RWPE2 (cell line): Measurements from ENCODE around the gene RSU1.

Experiments
- ATAC-seq: fragments of 200-7000 bp; cut with Tn5 transposase; 3 replicates; pipeline ENCODE4 v1.9.1; 2021; ENCODE audit warnings: low read depth
- DNase-seq: peaks from one replicate; pipeline ENCODE4 v3.0.0-alpha.2; 2020; ENCODE audit warnings: low spot score
- H3K27ac ChIP-seq: fragments of 450-650 bp; 2 replicates; pipeline ENCODE4 v1.5.1; 2017; ENCODE audit warnings: mild to moderate bottlenecking; ENCODE audit not compliant: poor library complexity, severe bottlenecking
- H3K27me3 ChIP-seq: fragments of 250-450 bp; sonication (Bioruptor Pico); 2 replicates; pipeline ENCODE4 v1.5.1; 2021; ENCODE audit warnings: mild to moderate bottlenecking, moderate library complexity; ENCODE audit not compliant: insufficient read depth, poor library complexity, severe bottlenecking
- H3K36me3 ChIP-seq: fragments of 250-450 bp; sonication (Bioruptor Pico); 2 replicates; pipeline ENCODE4 v1.5.1; 2020; ENCODE audit warnings: low read depth, mild to moderate bottlenecking, moderate library complexity
- H3K4me1 ChIP-seq: fragments of 250-450 bp; sonication (Bioruptor Pico); 2 replicates; pipeline ENCODE4 v1.5.1; 2021; ENCODE audit warnings: mild to moderate bottlenecking, moderate library complexity; ENCODE audit not compliant: insufficient read depth, poor library complexity, severe bottlenecking
- H3K4me3 ChIP-seq: fragments of 250-450 bp; sonication (Bioruptor Pico); 2 replicates; pipeline ENCODE4 v1.5.1; 2021; ENCODE audit warnings: mild to moderate bottlenecking, moderate library complexity; ENCODE audit not compliant: severe bottlenecking
- H3K9me3 ChIP-seq: fragments of 250-450 bp; sonication (Bioruptor Pico); 2 replicates; pipeline ENCODE4 v1.5.1; 2021; ENCODE audit warnings: mild to moderate bottlenecking, moderate library complexity; ENCODE audit not compliant: severe bottlenecking
- TF ChIP-seq, protein P1 (sequence below): fragments of 450-650 bp; IDR thresholded peaks from one replicate; pipeline ENCODE4 v1.5.1; 2017; ENCODE audit warnings: mild to moderate bottlenecking, moderate library complexity; ENCODE audit not compliant: poor library complexity, severe bottlenecking

The RSU1 gene

GRCh38 chr10:16732376-16732775, 84.8 kb downstream of the RSU1 start:
- H3K27me3 ChIP-seq, result no peaks in the 10 kb centered on the region

DNA sequence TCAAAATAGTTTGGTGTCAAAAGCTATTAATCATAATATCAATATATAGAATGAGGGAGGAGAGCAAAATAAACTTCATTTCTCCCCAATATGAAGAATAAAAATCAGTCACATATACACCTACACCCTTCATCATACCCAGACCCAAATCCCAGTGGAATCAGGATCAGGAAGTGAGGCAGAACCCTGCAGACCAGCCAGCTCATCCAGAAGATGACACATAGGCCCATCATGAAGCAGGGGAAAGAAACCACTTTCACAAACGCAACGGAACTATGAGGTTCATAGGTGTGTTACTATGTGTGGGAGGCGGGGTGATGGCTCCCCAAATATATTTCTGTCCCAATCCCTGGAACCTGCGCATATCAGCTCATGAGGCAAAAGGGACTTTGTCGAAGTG, 89.0 kb downstream of the RSU1 start:
- ATAC-seq (no peak), DNase-seq (no peak)
- Histone ChIP-seq H3K9me3 (no peaks in the 10 kb centered on the region), H3K27me3 (no peaks in the 10 kb centered on the region), H3K4me1 (no peaks in the 10 kb centered on the region), H3K27ac (no peak overlapping the region), H3K4me3 (no peak overlapping the region), H3K36me3 (no peaks in the 10 kb centered on the region)
- TF ChIP-seq, protein P1, sequence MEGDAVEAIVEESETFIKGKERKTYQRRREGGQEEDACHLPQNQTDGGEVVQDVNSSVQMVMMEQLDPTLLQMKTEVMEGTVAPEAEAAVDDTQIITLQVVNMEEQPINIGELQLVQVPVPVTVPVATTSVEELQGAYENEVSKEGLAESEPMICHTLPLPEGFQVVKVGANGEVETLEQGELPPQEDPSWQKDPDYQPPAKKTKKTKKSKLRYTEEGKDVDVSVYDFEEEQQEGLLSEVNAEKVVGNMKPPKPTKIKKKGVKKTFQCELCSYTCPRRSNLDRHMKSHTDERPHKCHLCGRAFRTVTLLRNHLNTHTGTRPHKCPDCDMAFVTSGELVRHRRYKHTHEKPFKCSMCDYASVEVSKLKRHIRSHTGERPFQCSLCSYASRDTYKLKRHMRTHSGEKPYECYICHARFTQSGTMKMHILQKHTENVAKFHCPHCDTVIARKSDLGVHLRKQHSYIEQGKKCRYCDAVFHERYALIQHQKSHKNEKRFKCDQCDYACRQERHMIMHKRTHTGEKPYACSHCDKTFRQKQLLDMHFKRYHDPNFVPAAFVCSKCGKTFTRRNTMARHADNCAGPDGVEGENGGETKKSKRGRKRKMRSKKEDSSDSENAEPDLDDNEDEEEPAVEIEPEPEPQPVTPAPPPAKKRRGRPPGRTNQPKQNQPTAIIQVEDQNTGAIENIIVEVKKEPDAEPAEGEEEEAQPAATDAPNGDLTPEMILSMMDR, result no peak

More at GRCh38 chr10:16732376-16732775, 84.8 kb downstream of the RSU1 start:
- Histone ChIP-seq H3K36me3 (no peaks in the 10 kb centered on the region), H3K27ac (no peak overlapping the region), H3K9me3 (no peaks in the 10 kb centered on the region), H3K4me3 (no peak overlapping the region), H3K4me1 (no peaks in the 10 kb centered on the region)
- ATAC-seq, result no peak
- TF ChIP-seq, protein P1, result no peak
- DNase-seq, result no peak

- H3K9me3 ChIP-seq, result no peaks in the 10 kb centered on the region
- ATAC-seq, result no peak
- H3K4me3 ChIP-seq, result no peak overlapping the region
- no peaks in the 10 kb centered on the region for H3K36me3 ChIP-seq
- no peaks in the 10 kb centered on the region for H3K27me3 ChIP-seq
- no peak overlapping the region for H3K27ac ChIP-seq
- no peak for DNase-seq
- no peaks in the 10 kb centered on the region for H3K4me1 ChIP-seq
- TF ChIP-seq, protein P1, result no peak
Observed at GRCh38 chr10:16727666-16728065, 89.6 kb downstream of the RSU1 start.

GRCh38 chr10:16724509-16724908, 92.7 kb downstream of the RSU1 start:
- no peak for ATAC-seq
- no peaks in the 10 kb centered on the region for H3K27me3 ChIP-seq
- no peak overlapping the region for H3K4me3 ChIP-seq
- no peak for DNase-seq
- H3K36me3 ChIP-seq, result no peaks in the 10 kb centered on the region
- TF ChIP-seq, protein P1, result no peak
- no peaks in the 10 kb centered on the region for H3K9me3 ChIP-seq
- H3K27ac ChIP-seq, result no peak overlapping the region
- no peaks in the 10 kb centered on the region for H3K4me1 ChIP-seq

- ATAC-seq, result no peak
- TF ChIP-seq, protein P1, result no peak
- Histone ChIP-seq H3K36me3 (no peaks in the 10 kb centered on the region), H3K27me3 (no peaks in the 10 kb centered on the region), H3K27ac (no peak overlapping the region), H3K9me3 (no peaks in the 10 kb centered on the region), H3K4me3 (no peak overlapping the region), H3K4me1 (no peaks in the 10 kb centered on the region)
- DNase-seq, result no peak
Observed at GRCh38 chr10:16720812-16721211, 96.4 kb downstream of the RSU1 start.
